OCI-LY1 (cell line): ENCODE measurements around the gene RFTN1.

Experiments used
- CTCF ChIP-seq: fragments of 200-600 bp; sonication (generic), shearing (Covaris generic); IDR thresholded peaks from 2 replicates; pipeline ENCODE4 v1.5.1; 2017; ENCODE audit warnings: mild to moderate bottlenecking, antibody characterized with exemption, low read length, moderate library complexity, mixed read lengths
- EZH2 ChIP-seq: fragments of 200-600 bp; sonication (generic), shearing (Covaris generic); IDR thresholded peaks from 2 replicates; pipeline ENCODE4 v1.8.0; 2017; ENCODE audit warnings: borderline replicate concordance, mixed run types, mild to moderate bottlenecking, antibody characterized with exemption, low read length, moderate library complexity, mixed read lengths

DNA sequence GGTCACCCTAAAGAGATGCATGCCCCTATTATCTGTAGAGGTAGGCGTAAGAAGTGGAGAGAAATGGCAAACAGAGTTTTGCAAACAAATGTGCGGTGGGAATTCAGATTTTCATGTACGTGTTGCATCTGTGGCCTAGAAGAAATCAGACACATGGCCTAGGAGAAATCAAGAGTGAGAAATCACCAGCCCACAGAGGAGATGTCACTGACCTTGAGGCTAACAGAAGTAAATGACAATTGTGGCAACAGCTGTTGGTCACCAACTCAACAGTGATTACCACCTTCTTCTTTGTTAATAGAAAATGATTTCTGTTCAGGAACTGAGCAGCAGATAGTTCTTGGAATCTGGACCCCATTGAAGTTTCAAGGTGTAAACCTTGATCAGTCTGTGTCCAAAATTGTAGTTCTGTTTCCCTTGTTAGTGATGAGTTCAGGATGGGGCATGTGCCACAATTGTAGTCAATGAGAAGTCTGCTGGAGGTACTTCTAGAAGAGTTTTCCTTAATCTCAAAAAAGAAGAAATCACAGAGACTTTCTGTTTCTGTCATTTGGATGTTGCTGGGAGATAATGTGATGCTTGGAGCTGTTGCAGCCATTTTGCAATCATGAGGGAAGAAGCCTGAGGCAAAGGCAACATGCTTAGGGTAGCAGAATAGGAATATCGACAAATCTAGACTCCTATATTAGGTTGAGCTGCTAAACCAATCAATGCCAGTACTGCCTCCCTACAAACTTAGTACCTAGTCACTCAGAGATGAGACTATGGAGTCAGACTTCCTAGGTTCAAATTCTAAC is 34.3 kb upstream of the RFTN1 start:
- TF ChIP-seq CTCF (no peak), EZH2 (no peak)
